Testis (tissue), 3 donors: Measurements from ENCODE around the gene RIPPLY3. TPM values are rescaled to one million over a fixed set of nuclear protein-coding genes. Genes with fewer than 3 reads are reported as not detected.

ENCODE experiments used
- DNase-seq: peaks from one replicate; pipeline ENCODE4 v3.0.0-alpha.2; 2019
- H3K27ac ChIP-seq, 2 donors: fragments of 200-600 bp; sonication (generic); one replicate each; pipeline ENCODE4 v1.5.1; 2019
- H3K27me3 ChIP-seq: fragments of 200-600 bp; sonication (generic); one replicate; pipeline ENCODE4 v1.5.1; 2019
- H3K36me3 ChIP-seq: fragments of 200-600 bp; sonication (generic); one replicate; pipeline ENCODE4 v1.5.1; 2017; ENCODE audit warnings: low read depth; ENCODE audit errors: missing control alignments
- H3K4me1 ChIP-seq: fragments of 200-600 bp; sonication (generic); one replicate; pipeline ENCODE4 v1.5.1; 2019
- H3K4me3 ChIP-seq, 2 donors: fragments of 200-600 bp; sonication (generic); one replicate each; pipeline ENCODE4 v1.5.1; 2017 to 2019
- H3K9me3 ChIP-seq: fragments of 200-600 bp; sonication (generic); one replicate; pipeline ENCODE4 v1.5.1; 2017
- POLR2A ChIP-seq: fragments of 450-650 bp; IDR thresholded peaks from one replicate; pipeline ENCODE4 v1.6.1; 2017; ENCODE audit warnings: antibody characterized with exemption, mild to moderate bottlenecking, moderate library complexity
- WGBS, 2 donors: methylation state at CpG; one replicate each; pipeline ENCODE4 v1.1.5; 2018; 5-methylcytosine and 5-hydroxymethylcytosine counted together
- intact Hi-C: fragments of 100-400 bp; cut with DNase I; formaldehyde crosslinking; loops from one replicate; pipeline ENCODE4 v1.15.1; 2023; ENCODE audit warnings: low total_unique reads
- polyA plus RNA-seq: library from polyadenylated mRNA; stranded (reverse); fragments of 350-450 nt; fragmentation: Illumina TruSeq; extraction: RNeasy Lipid Tissue Mini Kit (QIAGEN cat#74804); gene quantifications from one replicate; pipeline ENCODE4 v1.2.3, GENCODE V29; 2014; ENCODE audit warnings: low read depth, low replicate concordance; ENCODE audit not compliant: insufficient read depth
- total RNA-seq, 2 donors: library from RNA; depleted of rRNA; stranded (reverse); fragments of >200 nt; gene quantifications; one replicate each; pipeline ENCODE4 v1.2.3, GENCODE V29; 2016
- TF ChIP-seq, protein P1 (sequence below), 3 experiments: fragments of 450-650 bp in 2 of 3; fragments of 200-600 bp in 1 of 3; sonication (generic) in 1 of 3; IDR thresholded peaks; one replicate each; pipeline ENCODE4 v1.5.1; 2016 to 2019; ENCODE audit warnings: antibody characterized with exemption in 3 of 3, mild to moderate bottlenecking in 2 of 3, moderate library complexity in 1 of 3

RIPPLY3 gene
- total and polyA plus RNA-seq, 3 donors from 2014 or later = 0.25 to 0.47 (median 0.31) TPM

DNA sequence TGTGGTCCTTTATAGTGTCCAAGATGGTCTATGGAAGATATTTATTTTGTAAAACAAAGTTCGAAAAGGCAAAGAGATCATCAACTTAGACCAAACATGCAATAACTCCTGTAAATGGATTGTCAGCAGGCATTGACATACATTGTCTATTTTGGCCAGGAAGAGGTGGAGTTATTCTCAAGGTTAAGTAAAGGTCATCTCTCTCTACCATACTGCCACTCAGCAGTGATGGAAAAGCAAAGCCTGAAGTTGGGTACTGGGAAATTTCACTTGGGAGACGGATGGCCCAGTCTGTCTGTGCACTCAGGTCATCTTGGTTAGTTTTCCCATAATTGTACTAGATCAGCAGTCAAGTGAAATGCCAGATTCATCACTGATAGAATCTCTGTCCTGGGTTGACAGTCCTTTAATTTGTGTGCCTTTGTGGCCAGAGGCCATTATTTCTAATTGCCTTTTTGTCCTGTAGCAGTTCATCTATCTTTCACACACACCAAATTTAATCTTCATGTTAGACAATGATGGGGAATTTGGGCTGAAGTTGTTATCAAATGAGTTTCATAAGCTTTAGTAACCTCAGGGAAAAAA, 48.9 kb downstream of the RIPPLY3 start:
- no peak overlapping the region for H3K4me3 ChIP-seq
- no peak for TF ChIP-seq POLR2A
- H3K27me3 ChIP-seq = no peaks in the 10 kb centered on the region
- H3K36me3 ChIP-seq = no peaks in the 10 kb centered on the region
- H3K27ac ChIP-seq = no peak overlapping the region
- DNase-seq = no peak
- H3K9me3 ChIP-seq = no peaks in the 10 kb centered on the region
- no peaks in the 10 kb centered on the region for H3K4me1 ChIP-seq
- intact Hi-C loops = no loop called here
- whole genome bisulfite sequencing, 2 donors = 73 to 83% methylated on average over 2 of the region's 2 CpGs

DNA sequence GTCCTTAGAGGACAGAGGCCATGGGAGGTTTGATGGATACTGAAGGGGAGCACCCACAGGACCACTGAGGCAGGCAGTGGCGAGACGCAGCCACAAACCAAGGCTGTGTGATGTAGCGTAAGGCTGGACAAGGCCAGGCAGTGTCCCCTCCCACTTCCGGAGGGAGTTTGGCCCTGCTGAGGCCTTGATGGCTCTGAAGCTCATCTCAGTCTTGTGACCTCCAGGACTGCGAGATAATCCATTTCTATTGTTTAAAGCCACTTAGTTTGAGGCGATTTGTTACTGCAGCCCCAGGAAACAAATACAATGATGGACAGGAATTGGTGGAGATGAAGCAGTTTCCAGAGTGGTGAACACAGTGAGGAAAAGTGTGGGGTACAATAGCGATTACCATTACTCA, 51.1 kb downstream of the RIPPLY3 start:
- Histone ChIP-seq H3K27ac (no peak overlapping the region), H3K27me3 (no peaks in the 10 kb centered on the region), H3K36me3 (no peaks in the 10 kb centered on the region), H3K9me3 (no peaks in the 10 kb centered on the region), H3K4me3 (no peak overlapping the region), H3K4me1 (no peaks in the 10 kb centered on the region)
- no peak for DNase-seq
- intact Hi-C loops = no loop called here
- no peak for TF ChIP-seq POLR2A
- TF ChIP-seq, protein P1, sequence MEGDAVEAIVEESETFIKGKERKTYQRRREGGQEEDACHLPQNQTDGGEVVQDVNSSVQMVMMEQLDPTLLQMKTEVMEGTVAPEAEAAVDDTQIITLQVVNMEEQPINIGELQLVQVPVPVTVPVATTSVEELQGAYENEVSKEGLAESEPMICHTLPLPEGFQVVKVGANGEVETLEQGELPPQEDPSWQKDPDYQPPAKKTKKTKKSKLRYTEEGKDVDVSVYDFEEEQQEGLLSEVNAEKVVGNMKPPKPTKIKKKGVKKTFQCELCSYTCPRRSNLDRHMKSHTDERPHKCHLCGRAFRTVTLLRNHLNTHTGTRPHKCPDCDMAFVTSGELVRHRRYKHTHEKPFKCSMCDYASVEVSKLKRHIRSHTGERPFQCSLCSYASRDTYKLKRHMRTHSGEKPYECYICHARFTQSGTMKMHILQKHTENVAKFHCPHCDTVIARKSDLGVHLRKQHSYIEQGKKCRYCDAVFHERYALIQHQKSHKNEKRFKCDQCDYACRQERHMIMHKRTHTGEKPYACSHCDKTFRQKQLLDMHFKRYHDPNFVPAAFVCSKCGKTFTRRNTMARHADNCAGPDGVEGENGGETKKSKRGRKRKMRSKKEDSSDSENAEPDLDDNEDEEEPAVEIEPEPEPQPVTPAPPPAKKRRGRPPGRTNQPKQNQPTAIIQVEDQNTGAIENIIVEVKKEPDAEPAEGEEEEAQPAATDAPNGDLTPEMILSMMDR (IDR thresholded peaks at IDR 0.05) = no peak
- WGBS, 2 donors = 92 to 94% methylated on average over 7 of the region's 7 CpGs

DNA sequence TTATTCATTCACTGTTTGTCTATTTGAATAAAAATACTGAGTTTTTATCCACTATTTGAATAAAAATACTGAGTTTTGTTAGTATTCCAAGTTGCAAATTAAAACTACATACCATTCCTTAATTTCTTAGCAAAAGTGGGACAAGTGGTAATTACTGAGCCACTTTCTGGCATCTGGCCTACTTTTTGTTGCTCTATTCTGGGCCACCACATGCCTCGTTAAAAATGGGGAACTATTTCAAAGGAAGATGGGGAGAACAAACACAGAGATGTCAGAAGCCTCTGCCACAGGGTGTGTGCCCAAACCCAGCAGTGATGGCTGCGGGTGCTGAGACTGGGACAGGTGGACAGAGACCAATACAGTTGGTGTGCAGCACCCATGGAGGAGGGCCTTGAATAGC, 51.8 kb downstream of the RIPPLY3 start:
- intact Hi-C loops = no loop called here
- Histone ChIP-seq H3K36me3 (no peaks in the 10 kb centered on the region), H3K27me3 (no peaks in the 10 kb centered on the region), H3K9me3 (no peaks in the 10 kb centered on the region), H3K4me1 (no peaks in the 10 kb centered on the region), H3K4me3 (no peak overlapping the region), H3K27ac (no peak overlapping the region)
- DNase-seq = no peak
- 64 to 74% methylated on average over 2 of the region's 2 CpGs for WGBS, 2 donors
- TF ChIP-seq POLR2A = no peak
- TF ChIP-seq, protein P1 (IDR thresholded peaks at IDR 0.05) = no peak

DNA sequence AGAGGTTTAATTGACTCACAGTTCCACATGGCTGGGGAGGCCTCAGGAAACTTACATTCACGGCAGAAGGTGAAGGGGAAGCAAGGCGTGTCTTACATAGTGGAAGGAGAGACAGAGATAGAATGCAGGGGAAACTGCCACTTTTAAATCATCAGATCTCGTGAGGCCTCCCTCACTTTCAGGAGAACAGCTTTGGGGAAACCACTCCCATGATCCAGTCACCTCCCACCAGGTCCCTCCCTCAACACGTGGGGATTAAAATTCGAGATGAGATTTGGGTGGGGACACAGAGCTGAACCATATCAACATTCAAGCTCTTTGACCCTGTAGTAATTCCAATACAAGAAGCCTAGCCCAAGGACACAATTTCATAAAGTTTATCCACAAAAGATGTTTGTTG, 52.7 kb downstream of the RIPPLY3 start:
- Histone ChIP-seq H3K4me1 (no peaks in the 10 kb centered on the region), H3K36me3 (no peaks in the 10 kb centered on the region), H3K9me3 (no peaks in the 10 kb centered on the region), H3K27ac (no peak overlapping the region), H3K4me3 (no peak overlapping the region), H3K27me3 (no peaks in the 10 kb centered on the region)
- DNase-seq = no peak
- intact Hi-C loops = no loop called here
- no peak for TF ChIP-seq POLR2A
- TF ChIP-seq, protein P1 (IDR thresholded peaks at IDR 0.05) = no peak
- whole genome bisulfite sequencing, 2 donors = 67 to 70% methylated on average over 5 of the region's 5 CpGs

DNA sequence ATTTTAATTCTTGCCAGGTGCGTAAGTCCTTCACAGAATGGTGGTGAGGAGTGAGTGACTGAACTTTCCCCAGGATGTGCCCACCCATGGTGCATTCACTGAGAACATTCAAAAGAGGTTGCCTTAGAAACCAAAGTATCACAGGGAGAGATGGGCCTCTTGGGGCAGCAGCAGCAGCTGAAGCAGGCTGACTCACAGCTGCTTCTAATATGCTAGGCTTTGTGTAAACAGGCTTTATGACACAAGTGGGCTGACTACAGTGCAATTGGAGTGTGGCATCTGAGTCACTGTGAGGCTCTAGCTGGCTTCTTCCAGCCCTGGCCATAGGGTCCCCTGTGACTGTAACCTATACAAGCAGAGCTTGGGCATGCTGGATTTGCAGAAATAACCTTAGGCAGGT, 53.8 kb downstream of the RIPPLY3 start:
- peak; percentile 51 for DNase-seq
- intact Hi-C loops = no loop called here
- no peak for TF ChIP-seq POLR2A
- TF ChIP-seq, protein P1 (IDR thresholded peaks at IDR 0.05) = no peak
- WGBS, 2 donors = 69 to 85% methylated on average over 1 of the region's 1 CpG
- H3K4me1 ChIP-seq = no peaks in the 10 kb centered on the region
- H3K9me3 ChIP-seq = no peaks in the 10 kb centered on the region
- no peaks in the 10 kb centered on the region for H3K27me3 ChIP-seq
- H3K27ac ChIP-seq = peak overlapping the region in 1 of 2 donors; percentile 28
- H3K4me3 ChIP-seq = no peak overlapping the region
- no peaks in the 10 kb centered on the region for H3K36me3 ChIP-seq
